OCI-LY3 (cell line): ENCODE data around the gene PPP2R3C.

ENCODE experiments used
- H2AFZ ChIP-seq: fragments of 200-600, 300-600 bp; shearing (Covaris generic); 2 replicates; pipeline ENCODE4 v1.6.0; 2014; ENCODE audit warnings: antibody characterized with exemption, low read depth, low read length
- H3K27ac ChIP-seq: fragments of 200-600, 300-600 bp; sonication (generic); 2 replicates; pipeline ENCODE4 v1.5.1; 2014; ENCODE audit warnings: mild to moderate bottlenecking, low read length, moderate library complexity, mixed read lengths
- H3K27me3 ChIP-seq: fragments of 200-600, 300-600 bp; sonication (generic); 2 replicates; pipeline ENCODE4 v1.6.1; 2014; ENCODE audit warnings: low read depth, low read length, mixed read lengths
- H3K36me3 ChIP-seq: fragments of 200-600, 300-600 bp; sonication (generic); replicated peaks from 2 replicates; pipeline ENCODE3; 2014; ENCODE audit warnings: low read depth, low read length, mixed read lengths
- H3K4me1 ChIP-seq: fragments of 300-600, 200-600 bp; sonication (generic); 2 replicates; pipeline ENCODE4 v1.6.1; 2014; ENCODE audit warnings: low read length, mixed read lengths
- H3K4me2 ChIP-seq: fragments of 200-600, 300-600 bp; sonication (generic); 2 replicates; pipeline ENCODE4 v1.6.1; 2014; ENCODE audit warnings: low read length, mixed read lengths
- H3K4me3 ChIP-seq: fragments of 300-600, 200-600 bp; sonication (generic); 2 replicates; pipeline ENCODE4 v1.5.1; 2014; ENCODE audit warnings: antibody characterized with exemption, mild to moderate bottlenecking, low read length, moderate library complexity
- H3K79me2 ChIP-seq: fragments of 300-600, 200-600 bp; shearing (Covaris generic); 2 replicates; pipeline ENCODE4 v1.6.1; 2014; ENCODE audit warnings: mild to moderate bottlenecking, low read length, mixed read lengths
- H3K9ac ChIP-seq: fragments of 300-600, 200-600 bp; shearing (Covaris generic); 2 replicates; pipeline ENCODE4 v1.6.0; 2014; ENCODE audit warnings: mild to moderate bottlenecking, low read length, moderate library complexity
- H3K9me3 ChIP-seq: fragments of 200-600, 300-600 bp; shearing (Covaris generic); 2 replicates; pipeline ENCODE4 v1.6.1; 2014; ENCODE audit warnings: low read length, mixed read lengths; ENCODE audit not compliant: insufficient read depth
- H4K20me1 ChIP-seq: fragments of 200-600, 300-600 bp; sonication (generic); 2 replicates; pipeline ENCODE4 v1.6.1; 2016; ENCODE audit warnings: low read length, mixed read lengths; ENCODE audit not compliant: insufficient read depth
- CTCF ChIP-seq: fragments of 200-600, 300-600 bp; sonication (generic); IDR thresholded peaks from 2 replicates; pipeline ENCODE4 v1.5.1; 2014; ENCODE audit warnings: antibody characterized with exemption, low read length, low read depth
- EZH2phosphoT487 ChIP-seq: fragments of 200-600 bp; shearing (Covaris generic); IDR thresholded peaks from 2 replicates; pipeline ENCODE4 v1.6.1; 2018; ENCODE audit warnings: antibody characterized with exemption, mixed run types, low read depth

Gene PPP2R3C

GRCh38 chr14:35147186-35147585 is 25.4 kb upstream of the PPP2R3C start:
- H3K27me3 ChIP-seq, result no peaks in the 10 kb centered on the region
- no peak overlapping the region for H3K9ac ChIP-seq

GRCh38 chr14:35146711-35147149 is 24.9 kb upstream of the PPP2R3C start:
- no peak overlapping the region for H3K9ac ChIP-seq
- no peaks in the 10 kb centered on the region for H3K79me2 ChIP-seq
- TF ChIP-seq EZH2phosphoT487 (no peak), CTCF (no peak)
- H3K9me3 ChIP-seq, result no peaks in the 10 kb centered on the region
- H3K4me3 ChIP-seq, result no peak overlapping the region
- H3K4me2 ChIP-seq, result no peak overlapping the region
- H2AFZ ChIP-seq, result no peak overlapping the region
- peaks cover 6% of the 10 kb centered on the region for H3K36me3 ChIP-seq
- no peaks in the 10 kb centered on the region for H3K27me3 ChIP-seq
- no peaks in the 10 kb centered on the region for H3K4me1 ChIP-seq
- H4K20me1 ChIP-seq, result no peaks in the 10 kb centered on the region
- no peak overlapping the region for H3K27ac ChIP-seq

More at GRCh38 chr14:35147186-35147585, 25.4 kb upstream of the PPP2R3C start:
- H3K79me2 ChIP-seq, result no peaks in the 10 kb centered on the region
- no peaks in the 10 kb centered on the region for H3K9me3 ChIP-seq
- H2AFZ ChIP-seq, result no peak overlapping the region
- no peak overlapping the region for H3K27ac ChIP-seq
- no peaks in the 10 kb centered on the region for H3K4me1 ChIP-seq
- H4K20me1 ChIP-seq, result no peaks in the 10 kb centered on the region
- peaks cover 6% of the 10 kb centered on the region for H3K36me3 ChIP-seq
- H3K4me2 ChIP-seq, result no peak overlapping the region
- TF ChIP-seq CTCF, result no peak
- TF ChIP-seq EZH2phosphoT487, result no peak
- no peak overlapping the region for H3K4me3 ChIP-seq

- Histone ChIP-seq H3K79me2 (no peaks in the 10 kb centered on the region), H3K4me3 (no peak overlapping the region), H3K36me3 (peaks cover 6% of the 10 kb centered on the region), H3K9ac (no peak overlapping the region), H3K4me2 (no peak overlapping the region), H3K9me3 (no peaks in the 10 kb centered on the region), H3K27me3 (no peaks in the 10 kb centered on the region), H3K4me1 (no peaks in the 10 kb centered on the region), H3K27ac (no peak overlapping the region), H2AFZ (no peak overlapping the region), H4K20me1 (no peaks in the 10 kb centered on the region)
- TF ChIP-seq EZH2phosphoT487 (no peak), CTCF (no peak)
Observed at GRCh38 chr14:35144029-35144428, 22.2 kb upstream of the PPP2R3C start.

- no peak overlapping the region for H3K4me3 ChIP-seq
- H3K9ac ChIP-seq, result no peak overlapping the region
- no peaks in the 10 kb centered on the region for H3K27me3 ChIP-seq
- H3K79me2 ChIP-seq, result no peaks in the 10 kb centered on the region
- no peak overlapping the region for H3K27ac ChIP-seq
- H2AFZ ChIP-seq, result no peak overlapping the region
- peaks cover 11% of the 10 kb centered on the region for H3K36me3 ChIP-seq
- 0 out of 2 replicates have a peak, but pooled peaks cover 3% of the 10 kb centered on the region for H4K20me1 ChIP-seq
- no peak for TF ChIP-seq EZH2phosphoT487
- TF ChIP-seq CTCF, result peak; percentile 63
- no peaks in the 10 kb centered on the region for H3K9me3 ChIP-seq
- H3K4me2 ChIP-seq, result no peak overlapping the region
- H3K4me1 ChIP-seq, result no peaks in the 10 kb centered on the region
Observed at GRCh38 chr14:35140718-35141581, 19.2 kb upstream of the PPP2R3C start.
